Activated CD8-positive, alpha-beta memory T cell treated with anti-CD3 and anti-CD28 coated beads, Interleukin-2, amount 50 U/mL, for 24 hours (primary cell): Measurements from ENCODE around the gene COL6A1.
"Not testable (repeated sequence)": the region's sequence is repeated elsewhere in the genome, so short reads cannot be mapped to it uniquely, and the experiment has no call there.

ENCODE experiments used
- DNase-seq: peaks from one replicate; pipeline ENCODE4 v3.0.0-alpha.2; 2020; ENCODE audit errors: extremely low read depth

Gene COL6A1

GRCh38 chr21:46027851-46028493 lies 46.4 kb downstream of the COL6A1 start:
- no peak for DNase-seq

GRCh38 chr21:46028573-46029091 lies 47.1 kb downstream of the COL6A1 start:
- DNase-seq = no peak

GRCh38 chr21:46029186-46029924 lies 47.8 kb downstream of the COL6A1 start:
- DNase-seq = no peak

DNA sequence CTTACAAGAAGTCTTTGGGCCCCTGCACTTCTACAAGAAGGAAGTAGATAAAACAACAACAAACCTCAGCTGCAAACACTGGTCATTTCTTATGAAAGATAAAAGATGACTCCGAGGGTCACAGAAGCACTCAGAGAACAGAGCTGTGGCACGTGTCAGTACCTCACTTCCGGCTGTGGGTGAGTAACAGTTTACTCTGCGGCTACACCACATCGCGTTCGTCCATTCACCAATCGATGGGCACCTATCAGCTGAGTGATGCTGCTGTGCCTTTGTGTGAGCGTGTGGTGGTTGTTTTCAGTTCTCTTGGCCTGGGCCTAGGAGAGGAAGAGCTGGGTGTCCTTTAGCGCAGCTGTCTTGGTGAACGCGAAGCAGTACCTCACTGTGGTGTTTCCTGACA lies 49.9 kb downstream of the COL6A1 start:
- no peak for DNase-seq

DNA sequence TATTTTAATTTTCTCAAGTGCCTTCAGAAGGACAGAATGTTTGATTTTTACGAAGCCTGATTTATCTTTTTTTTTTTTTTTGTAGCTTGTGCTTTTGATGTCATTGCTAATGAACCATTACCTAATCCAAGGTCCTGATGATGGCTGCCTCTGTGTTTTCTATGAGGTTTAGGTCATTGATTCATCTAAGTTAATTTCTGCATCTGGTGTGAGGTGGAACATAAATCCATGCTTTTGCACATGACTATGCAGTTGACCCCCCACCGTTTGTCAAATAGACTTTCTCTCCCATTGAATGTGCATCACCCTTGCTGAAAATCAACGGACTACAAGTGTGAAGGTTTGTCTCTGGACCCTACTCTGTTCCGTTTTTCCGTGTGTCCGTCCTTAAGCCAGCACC lies 50.5 kb downstream of the COL6A1 start:
- no peak for DNase-seq

DNA sequence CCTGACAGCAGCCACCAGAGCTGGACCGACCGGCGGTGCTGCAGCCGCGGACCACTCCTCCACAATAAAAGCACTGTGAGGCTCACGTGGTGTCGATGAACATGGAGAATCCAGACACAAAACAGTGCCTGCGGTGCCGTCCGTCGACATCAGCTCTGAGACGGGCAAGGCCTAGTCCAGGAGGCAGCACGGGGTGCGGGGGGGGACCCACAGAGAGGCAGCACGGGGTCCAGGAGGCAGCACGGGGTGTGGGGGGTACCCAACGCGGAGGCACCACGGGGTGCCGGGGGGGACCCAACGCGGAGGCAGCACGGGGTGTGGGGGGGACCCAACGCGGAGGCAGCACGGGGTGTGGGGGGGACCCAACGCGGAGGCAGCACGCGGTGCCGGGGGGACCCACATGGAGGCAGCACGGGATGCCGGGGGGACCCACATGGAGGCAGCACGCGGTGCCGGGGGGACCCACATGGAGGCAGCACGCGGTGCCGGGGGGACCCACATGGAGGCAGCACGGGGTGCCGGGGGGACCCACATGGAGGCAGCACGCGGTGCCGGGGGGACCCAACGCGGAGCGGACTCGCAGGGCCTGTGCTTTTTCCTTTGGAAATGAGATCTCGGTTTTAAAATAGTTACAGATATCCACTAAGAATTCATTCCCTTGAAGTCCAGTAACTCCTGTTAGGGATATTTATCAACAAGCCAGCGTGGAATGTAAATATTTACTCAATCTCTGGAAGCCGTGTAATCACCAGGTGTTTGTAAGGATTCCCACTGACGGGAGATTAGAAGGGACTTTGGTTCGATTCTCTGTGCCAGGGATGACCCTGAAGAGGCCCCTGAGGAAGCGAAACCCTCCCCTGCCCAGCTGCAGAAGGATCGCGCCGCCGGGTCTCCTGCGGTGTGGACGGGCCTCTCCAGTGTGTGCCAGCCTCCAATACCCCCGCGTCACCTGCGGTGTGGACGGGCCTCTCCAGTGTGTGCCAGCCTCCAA lies 52.1 kb downstream of the COL6A1 start:
- DNase-seq = no peak

- DNase-seq = no peak
Measured at GRCh38 chr21:46035809-46036695, 54.5 kb downstream of the COL6A1 start.

DNA sequence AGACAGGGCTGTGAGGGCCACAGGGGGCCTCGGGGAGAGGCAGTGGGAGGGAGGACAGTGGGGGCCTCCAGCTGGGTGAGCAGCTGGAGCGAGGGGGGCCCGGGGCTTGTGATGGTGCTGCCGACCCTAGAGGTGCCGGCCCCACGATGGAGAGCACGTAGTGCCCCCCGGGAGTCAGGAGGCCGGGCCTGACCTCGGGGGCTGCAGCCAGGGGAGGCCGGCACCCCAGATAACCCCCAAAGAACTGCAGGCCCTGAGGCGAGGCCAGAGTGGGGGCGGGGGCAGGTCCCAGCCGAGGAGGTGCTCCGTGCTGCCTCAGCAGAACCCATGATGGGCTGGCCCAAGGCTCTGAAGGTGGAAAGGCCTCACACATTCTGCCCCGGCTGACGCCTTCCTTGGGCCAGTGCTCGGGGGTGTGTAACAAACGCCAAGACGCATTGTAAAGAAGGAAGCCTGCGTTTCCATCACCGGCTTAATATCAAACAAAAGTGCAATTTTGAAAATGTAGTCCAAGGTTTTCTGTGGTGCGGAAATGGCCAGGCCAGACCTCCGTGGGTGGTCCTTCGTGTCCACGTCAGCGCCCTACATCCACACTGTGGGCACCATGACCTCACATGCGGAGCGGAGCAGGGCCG lies 55.2 kb downstream of the COL6A1 start:
- DNase-seq = no peak

GRCh38 chr21:46037331-46038325 lies 56.1 kb downstream of the COL6A1 start:
- DNase-seq = no peak

GRCh38 chr21:46038341-46038829 lies 56.8 kb downstream of the COL6A1 start:
- DNase-seq = no peak

- DNase-seq = no peak
Measured at GRCh38 chr21:46038871-46039397, 57.4 kb downstream of the COL6A1 start.

DNA sequence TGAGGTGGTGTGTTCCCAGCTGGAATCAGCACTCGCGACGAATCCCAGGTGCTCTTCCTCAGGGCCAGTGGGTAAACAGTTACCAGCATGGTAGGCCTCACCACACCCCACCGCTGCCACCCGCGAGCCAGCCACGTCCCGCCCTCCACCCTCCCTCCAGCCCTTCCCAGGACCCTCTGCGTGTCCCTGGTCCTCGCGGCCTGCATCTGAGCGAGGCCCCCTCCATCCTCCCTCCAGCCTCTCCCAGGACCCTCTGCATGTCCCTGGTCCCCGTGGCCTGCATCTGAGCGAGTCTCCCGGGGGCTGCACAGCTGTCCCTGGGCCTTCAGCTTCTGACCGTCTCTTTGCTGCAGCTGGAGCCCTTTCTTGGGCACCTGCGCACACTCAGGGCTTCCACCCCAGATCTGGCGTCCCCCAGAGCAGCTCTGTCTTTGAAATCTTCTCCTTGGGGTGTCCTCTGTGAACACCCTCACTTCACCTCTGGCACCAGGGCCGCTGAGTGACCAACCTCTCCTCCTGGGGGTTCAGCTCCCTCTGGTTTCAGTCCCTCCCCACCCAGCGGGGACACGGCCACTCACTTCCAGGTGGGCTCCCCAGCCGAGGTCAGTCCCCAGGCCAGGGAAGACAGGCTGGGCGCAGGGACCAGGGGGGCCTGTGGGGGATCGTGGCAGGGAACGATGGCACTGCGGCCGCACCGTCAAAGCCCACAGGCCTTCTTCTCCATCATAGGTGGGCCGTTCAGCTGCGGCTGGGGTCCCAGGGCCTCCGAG lies 58.5 kb downstream of the COL6A1 start:
- DNase-seq = no peak

DNA sequence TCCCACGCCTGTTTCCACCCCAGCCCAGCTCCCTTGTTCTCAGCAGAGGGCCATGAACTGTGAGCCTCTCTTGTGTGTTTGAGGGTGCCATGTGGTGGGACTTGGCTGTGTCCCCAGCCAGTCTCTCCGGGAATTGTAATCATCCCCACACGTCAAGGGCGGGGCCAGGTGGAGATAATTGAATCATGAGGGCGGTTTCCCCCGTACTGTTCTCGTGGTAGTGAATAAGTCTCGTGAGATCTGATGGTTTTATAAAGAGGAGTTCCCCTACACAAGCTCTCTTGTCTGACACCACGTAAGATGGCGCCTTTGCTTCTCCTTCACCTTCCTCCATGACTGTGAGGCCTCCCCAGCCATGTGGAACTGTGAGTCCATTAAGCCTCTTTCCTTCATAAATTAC lies 59.1 kb downstream of the COL6A1 start:
- no peak for DNase-seq

DNA sequence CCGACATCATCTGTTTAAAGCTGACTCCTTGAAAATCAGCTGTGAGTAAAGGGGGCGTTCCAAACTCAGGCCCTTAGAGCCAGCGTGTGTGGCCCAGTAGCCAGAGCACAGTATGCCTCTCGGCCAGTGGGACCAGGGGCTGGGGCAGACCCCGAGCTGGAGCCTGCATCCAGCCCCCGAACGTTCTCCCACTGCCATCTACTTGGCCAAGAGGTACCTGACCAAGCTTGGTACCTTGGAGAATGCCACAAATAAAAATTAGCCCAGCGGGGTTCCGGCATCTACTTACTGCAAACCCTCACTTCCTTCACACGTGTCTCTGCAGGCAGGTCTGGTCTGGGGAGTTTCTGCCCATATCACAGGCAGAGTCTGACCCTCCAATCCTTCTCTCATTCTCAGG lies 59.6 kb downstream of the COL6A1 start:
- DNase-seq = no peak

- no peak for DNase-seq
Measured at GRCh38 chr21:46045154-46045553, 63.6 kb downstream of the COL6A1 start.

DNA sequence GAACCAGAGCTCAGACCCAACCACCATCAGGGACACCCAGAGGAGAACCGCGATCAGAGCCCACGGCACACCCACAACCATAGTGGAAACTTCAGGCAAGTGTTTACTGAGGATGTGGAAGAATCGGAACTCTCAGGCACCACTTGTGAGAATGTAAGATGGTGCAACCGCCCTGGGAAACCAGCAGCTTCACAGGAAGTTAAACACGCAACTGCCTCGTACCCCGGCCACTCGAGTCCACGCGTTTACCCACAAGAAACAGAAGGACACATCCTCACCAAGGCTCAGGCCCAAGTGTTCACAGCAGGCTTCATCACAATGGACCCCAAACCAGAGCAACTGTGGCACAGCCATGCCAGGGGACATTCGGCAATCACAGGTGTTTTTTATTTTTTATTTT lies 64.9 kb downstream of the COL6A1 start:
- DNase-seq = no peak

DNA sequence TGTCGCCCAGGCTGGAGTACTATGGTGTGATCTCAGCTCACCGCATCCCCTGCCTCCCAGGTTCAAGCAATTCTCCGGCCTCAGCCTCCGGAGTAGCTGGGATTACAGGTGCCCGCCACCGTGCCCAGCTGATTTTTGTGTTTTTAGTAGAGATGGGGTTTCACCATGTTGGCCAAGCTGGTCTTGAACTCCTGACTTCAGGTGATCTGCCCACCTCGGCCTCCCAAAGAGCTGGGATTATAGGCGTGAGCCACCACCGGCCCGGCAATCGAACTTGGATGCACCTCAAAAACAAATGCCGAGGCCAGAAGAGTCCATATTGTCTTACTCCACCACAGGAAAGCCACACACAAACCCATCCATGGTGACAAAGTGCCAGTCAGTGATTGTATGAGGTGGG lies 65.3 kb downstream of the COL6A1 start:
- not testable (repeated sequence) for DNase-seq
